Muscle of leg (tissue), 11 donors: ENCODE results near the gene MAGI2. TPM values are rescaled to one million over a fixed set of nuclear protein-coding genes. Genes with fewer than 3 reads are reported as not detected.
A peak's percentile ranks its signal among the peaks of the same experiment; 100 is the strongest.

Experiments
- DNase-seq: peaks from one replicate; pipeline ENCODE4 v3.0.0; 2013
- H3K27ac ChIP-seq: one replicate; pipeline ENCODE4 v1.5.1; 2013; ENCODE audit warnings: mild to moderate bottlenecking, low read length, control low read depth
- H3K27me3 ChIP-seq: one replicate; pipeline ENCODE4 v1.6.1; 2013; ENCODE audit warnings: low read length; ENCODE audit not compliant: control insufficient read depth, insufficient read depth
- H3K36me3 ChIP-seq: one replicate; pipeline ENCODE4 v1.6.1; 2013; ENCODE audit warnings: low read length; ENCODE audit not compliant: control insufficient read depth, insufficient read depth
- H3K4me1 ChIP-seq: one replicate; pipeline ENCODE4 v1.6.1; 2013; ENCODE audit warnings: low read length; ENCODE audit not compliant: control insufficient read depth, insufficient read depth
- H3K4me3 ChIP-seq: one replicate; pipeline ENCODE4 v1.5.1; 2013; ENCODE audit warnings: low read length, control low read depth
- H3K9me3 ChIP-seq: replicated peaks from 2 replicates; pipeline ENCODE4 v1.6.1; 2013; ENCODE audit warnings: low read depth, low read length; ENCODE audit not compliant: control insufficient read depth
- WGBS: methylation state at CpG from one replicate; pipeline ENCODE4 v1.1.5; 2013; ENCODE audit warnings: missing lambda C conversion rate; ENCODE audit not compliant: insufficient coverage; 5-methylcytosine and 5-hydroxymethylcytosine counted together
- polyA plus RNA-seq, 8 donors: library from polyadenylated mRNA; unstranded; fragments of 120-200 nt; gene quantifications; one replicate each; pipeline versions ENCODE4 v1.2.1 to v1.2.3, GENCODE V29; 2013; ENCODE audit warnings: inconsistent platforms in 1 of 8, low replicate concordance in 1 of 8; ENCODE audit not compliant: insufficient read length in 8 of 8, insufficient read depth in 1 of 8
- total RNA-seq: library from RNA; stranded (reverse); fragments of 120-200 nt; gene quantifications from one replicate; pipeline ENCODE4 v1.2.4, GENCODE V29; 2013

The MAGI2 gene
- total and polyA plus RNA-seq, 9 donors = 3.5 to 6.3 (median 5.2) TPM

GRCh38 chr7:79285756-79286155, 167.7 kb downstream of the MAGI2 start:
- Histone ChIP-seq H3K9me3 (no peaks in the 10 kb centered on the region), H3K27me3 (no peaks in the 10 kb centered on the region), H3K4me1 (no peaks in the 10 kb centered on the region), H3K4me3 (no peak overlapping the region), H3K36me3 (no peaks in the 10 kb centered on the region), H3K27ac (no peak overlapping the region)
- WGBS = no CpG with 5 or more reads among the region's 1 CpG
- DNase-seq = no peak

GRCh38 chr7:79284211-79284610, 169.3 kb downstream of the MAGI2 start:
- DNase-seq = no peak
- no peaks in the 10 kb centered on the region for H3K4me1 ChIP-seq

GRCh38 chr7:79282882-79283602, 170.4 kb downstream of the MAGI2 start:
- H3K4me3 ChIP-seq = no peak overlapping the region
- no peaks in the 10 kb centered on the region for H3K27me3 ChIP-seq
- H3K9me3 ChIP-seq = no peaks in the 10 kb centered on the region
- no peak overlapping the region for H3K27ac ChIP-seq
- no peaks in the 10 kb centered on the region for H3K36me3 ChIP-seq
- no peaks in the 10 kb centered on the region for H3K4me1 ChIP-seq
- peak; percentile 81 for DNase-seq
- no CpG with 5 or more reads among the region's 2 CpGs for WGBS

More at GRCh38 chr7:79284211-79284610, 169.3 kb downstream of the MAGI2 start:
- H3K27me3 ChIP-seq = no peaks in the 10 kb centered on the region
- H3K36me3 ChIP-seq = no peaks in the 10 kb centered on the region
- H3K27ac ChIP-seq = no peak overlapping the region
- H3K9me3 ChIP-seq = no peaks in the 10 kb centered on the region
- H3K4me3 ChIP-seq = no peak overlapping the region

- no peak overlapping the region for H3K27ac ChIP-seq
- no peaks in the 10 kb centered on the region for H3K27me3 ChIP-seq
- H3K36me3 ChIP-seq = no peaks in the 10 kb centered on the region
- peak; percentile 79 for DNase-seq
- H3K4me1 ChIP-seq = no peaks in the 10 kb centered on the region
- no peak overlapping the region for H3K4me3 ChIP-seq
- WGBS = no CpG with 5 or more reads among the region's 7 CpGs
- no peaks in the 10 kb centered on the region for H3K9me3 ChIP-seq
Observed at GRCh38 chr7:79282070-79282694, 171.3 kb downstream of the MAGI2 start.

GRCh38 chr7:79281426-79281825, 172.0 kb downstream of the MAGI2 start:
- peak; percentile 10 for DNase-seq
- Histone ChIP-seq H3K36me3 (no peaks in the 10 kb centered on the region), H3K27me3 (no peaks in the 10 kb centered on the region), H3K4me1 (no peaks in the 10 kb centered on the region), H3K4me3 (no peak overlapping the region), H3K27ac (no peak overlapping the region), H3K9me3 (no peaks in the 10 kb centered on the region)
- WGBS = no CpG with 5 or more reads among the region's 2 CpGs

GRCh38 chr7:79272938-79273337, 180.5 kb downstream of the MAGI2 start:
- WGBS = no CpG with 5 or more reads among the region's 2 CpGs
- H3K27me3 ChIP-seq = no peaks in the 10 kb centered on the region

GRCh38 chr7:79272066-79272669, 181.3 kb downstream of the MAGI2 start:
- peak; percentile 49 for DNase-seq

More at GRCh38 chr7:79272938-79273337, 180.5 kb downstream of the MAGI2 start:
- H3K4me3 ChIP-seq = no peak overlapping the region
- H3K36me3 ChIP-seq = no peaks in the 10 kb centered on the region
- no peak overlapping the region for H3K27ac ChIP-seq
- no peaks in the 10 kb centered on the region for H3K9me3 ChIP-seq
- DNase-seq = no peak
- H3K4me1 ChIP-seq = no peaks in the 10 kb centered on the region

GRCh38 chr7:79268730-79269129, 184.7 kb downstream of the MAGI2 start:
- WGBS = no CpG with 5 or more reads among the region's 6 CpGs
- Histone ChIP-seq H3K4me1 (no peaks in the 10 kb centered on the region), H3K27me3 (no peaks in the 10 kb centered on the region), H3K4me3 (no peak overlapping the region), H3K9me3 (no peaks in the 10 kb centered on the region), H3K36me3 (no peaks in the 10 kb centered on the region), H3K27ac (no peak overlapping the region)
- DNase-seq = no peak

More at GRCh38 chr7:79272066-79272669, 181.3 kb downstream of the MAGI2 start:
- Histone ChIP-seq H3K27ac (no peak overlapping the region), H3K4me1 (no peaks in the 10 kb centered on the region), H3K36me3 (no peaks in the 10 kb centered on the region), H3K9me3 (no peaks in the 10 kb centered on the region), H3K27me3 (no peaks in the 10 kb centered on the region), H3K4me3 (no peak overlapping the region)
- WGBS = no CpG with 5 or more reads among the region's 4 CpGs

GRCh38 chr7:79258826-79259225, 194.6 kb downstream of the MAGI2 start:
- Histone ChIP-seq H3K27me3 (no peaks in the 10 kb centered on the region), H3K9me3 (no peaks in the 10 kb centered on the region), H3K4me1 (no peaks in the 10 kb centered on the region), H3K4me3 (no peak overlapping the region), H3K27ac (no peak overlapping the region), H3K36me3 (no peaks in the 10 kb centered on the region)
- DNase-seq = no peak
- 50% methylated on average over 1 of the region's 3 CpGs for WGBS

- Histone ChIP-seq H3K27me3 (no peaks in the 10 kb centered on the region), H3K27ac (no peak overlapping the region), H3K9me3 (no peaks in the 10 kb centered on the region), H3K4me1 (no peaks in the 10 kb centered on the region), H3K4me3 (no peak overlapping the region), H3K36me3 (no peaks in the 10 kb centered on the region)
- DNase-seq = no peak
- WGBS = no CpG with 5 or more reads among the region's 1 CpG
Observed at GRCh38 chr7:79257959-79258358, 195.5 kb downstream of the MAGI2 start.
